Fibroblast of peridontal ligament (primary cell): Measurements from ENCODE around the gene RNF148.

Source experiments
- DNase-seq: peaks from one replicate; pipeline ENCODE4 v3.0.0-alpha.2; 2010; ENCODE audit errors: extremely low read depth

Gene RNF148

GRCh38 chr7:122702872-122703510, at the start of gene RNF148:
Gene RNF148 (minus strand): TSS chr7:122702922. CDS start chr7:122702750, 172 bp downstream.
- DNase-seq, result no peak

GRCh38 chr7:122750389-122750788, 47.7 kb upstream of the RNF148 start:
- no peak for DNase-seq

GRCh38 chr7:122748195-122748594, 45.5 kb upstream of the RNF148 start:
- no peak for DNase-seq

GRCh38 chr7:122746948-122747347, 44.2 kb upstream of the RNF148 start:
- DNase-seq, result no peak

GRCh38 chr7:122743211-122743610, 40.5 kb upstream of the RNF148 start:
- DNase-seq, result no peak

- DNase-seq, result no peak
These were observed 36.2 kb upstream of the RNF148 start for GRCh38 chr7:122738947-122739346.

- no peak for DNase-seq
These were observed 33.5 kb upstream of the RNF148 start for GRCh38 chr7:122736183-122736582.

GRCh38 chr7:122727759-122728158, 25.0 kb upstream of the RNF148 start:
- DNase-seq, result no peak

- no peak for DNase-seq
These were observed 24.6 kb upstream of the RNF148 start for GRCh38 chr7:122727354-122727753.

GRCh38 chr7:122726881-122727280, 24.2 kb upstream of the RNF148 start:
- no peak for DNase-seq

GRCh38 chr7:122724366-122724765, 21.6 kb upstream of the RNF148 start:
- no peak for DNase-seq

- no peak for DNase-seq
These were observed 16.4 kb upstream of the RNF148 start for GRCh38 chr7:122719010-122719578.

- DNase-seq, result no peak
These were observed 14.8 kb upstream of the RNF148 start for GRCh38 chr7:122717356-122718089.

- DNase-seq, result no peak
These were observed 12.5 kb upstream of the RNF148 start for GRCh38 chr7:122715183-122715582.

GRCh38 chr7:122710916-122711315, 8.2 kb upstream of the RNF148 start:
- DNase-seq, result no peak

GRCh38 chr7:122709930-122710646, 7.4 kb upstream of the RNF148 start:
- no peak for DNase-seq

- no peak for DNase-seq
These were observed 4.1 kb upstream of the RNF148 start for GRCh38 chr7:122706836-122707235.

GRCh38 chr7:122699017-122699416, 3.7 kb downstream of the RNF148 start, which contains the start of gene RNF133:
Gene RNF133 (minus strand): TSS chr7:122699117. CDS start chr7:122698918, 199 bp downstream.
- no peak for DNase-seq

GRCh38 chr7:122695816-122696215, 6.9 kb downstream of the RNF148 start:
- no peak for DNase-seq

GRCh38 chr7:122694697-122695096, 8.0 kb downstream of the RNF148 start:
- no peak for DNase-seq

GRCh38 chr7:122692769-122693309, 9.9 kb downstream of the RNF148 start:
- no peak for DNase-seq
